ENCODE measurements around the gene STIMATE. TPM values are rescaled to one million over a fixed set of nuclear protein-coding genes. Genes with fewer than 3 reads are reported as not detected.

The STIMATE gene
- polyA plus RNA-seq, 2 donors: 6.0 to 7.4 TPM

- Histone ChIP-seq H3K36me3 (ENCODE audit: control insufficient read depth in 2 of 2, insufficient read depth in 2 of 2, low read length in 1 of 2) (no peaks in the 10 kb centered on the region), H3K4me3 (ENCODE audit: low read depth in 1 of 2, low read length in 2 of 2) (no peak overlapping the region), H3K27me3 (ENCODE audit: control insufficient read depth in 1 of 2, insufficient read depth in 2 of 2, low read length in 2 of 2) (no peaks in the 10 kb centered on the region), H3K4me1 (ENCODE audit: control insufficient read depth in 2 of 2, insufficient read depth in 2 of 2, low read length in 1 of 2) (peaks cover 2 to 4% of the 10 kb centered on the region in 2 donors), H3K9me3 (ENCODE audit: control insufficient read depth in 2 of 2, insufficient read depth in 1 of 2, low read depth in 1 of 2, low read length in 1 of 2) (no peaks in the 10 kb centered on the region), H3K27ac (ENCODE audit: low read depth in 2 of 2, low read length in 1 of 2) (peak overlapping the region in 1 of 2 donors; percentile 17)
- 73 to 79% methylated on average over 5 of the region's 5 CpGs for WGBS, 2 donors
Measured at GRCh38 chr3:52886049-52886730, 11.2 kb downstream of the STIMATE start.

- H3K27me3 ChIP-seq (ENCODE audit: control insufficient read depth in 1 of 2, insufficient read depth in 2 of 2, low read length in 2 of 2): no peaks in the 10 kb centered on the region
- no peak overlapping the region for H3K27ac ChIP-seq (ENCODE audit: low read depth in 2 of 2, low read length in 1 of 2)
- no peaks in the 10 kb centered on the region for H3K9me3 ChIP-seq (ENCODE audit: control insufficient read depth in 2 of 2, insufficient read depth in 1 of 2, low read depth in 1 of 2, low read length in 1 of 2)
- H3K36me3 ChIP-seq (ENCODE audit: control insufficient read depth in 2 of 2, insufficient read depth in 2 of 2, low read length in 1 of 2): no peaks in the 10 kb centered on the region
- 91 to 92% methylated on average over 4 of the region's 4 CpGs for WGBS, 2 donors
- no peak overlapping the region for H3K4me3 ChIP-seq (ENCODE audit: low read depth in 1 of 2, low read length in 2 of 2)
- H3K4me1 ChIP-seq (ENCODE audit: control insufficient read depth in 2 of 2, insufficient read depth in 2 of 2, low read length in 1 of 2): peaks cover 0 to 4% of the 10 kb centered on the region in 2 donors
Measured at GRCh38 chr3:52882377-52882776, 15.0 kb downstream of the STIMATE start.

GRCh38 chr3:52881871-52882270, 15.5 kb downstream of the STIMATE start:
- 72 to 74% methylated on average over 4 of the region's 4 CpGs for WGBS, 2 donors
- peaks cover 0 to 4% of the 10 kb centered on the region in 2 donors for H3K4me1 ChIP-seq (ENCODE audit: control insufficient read depth in 2 of 2, insufficient read depth in 2 of 2, low read length in 1 of 2)
- H3K9me3 ChIP-seq (ENCODE audit: control insufficient read depth in 2 of 2, insufficient read depth in 1 of 2, low read depth in 1 of 2, low read length in 1 of 2): no peaks in the 10 kb centered on the region
- H3K4me3 ChIP-seq (ENCODE audit: low read depth in 1 of 2, low read length in 2 of 2): no peak overlapping the region
- H3K36me3 ChIP-seq (ENCODE audit: control insufficient read depth in 2 of 2, insufficient read depth in 2 of 2, low read length in 1 of 2): no peaks in the 10 kb centered on the region
- no peaks in the 10 kb centered on the region for H3K27me3 ChIP-seq (ENCODE audit: control insufficient read depth in 1 of 2, insufficient read depth in 2 of 2, low read length in 2 of 2)
- H3K27ac ChIP-seq (ENCODE audit: low read depth in 2 of 2, low read length in 1 of 2): no peak overlapping the region

- H3K27me3 ChIP-seq (ENCODE audit: control insufficient read depth in 1 of 2, insufficient read depth in 2 of 2, low read length in 2 of 2): no peaks in the 10 kb centered on the region
- no peaks in the 10 kb centered on the region for H3K9me3 ChIP-seq (ENCODE audit: control insufficient read depth in 2 of 2, insufficient read depth in 1 of 2, low read depth in 1 of 2, low read length in 1 of 2)
- H3K36me3 ChIP-seq (ENCODE audit: control insufficient read depth in 2 of 2, insufficient read depth in 2 of 2, low read length in 1 of 2): no peaks in the 10 kb centered on the region
- H3K27ac ChIP-seq (ENCODE audit: low read depth in 2 of 2, low read length in 1 of 2): no peak overlapping the region
- H3K4me3 ChIP-seq (ENCODE audit: low read depth in 1 of 2, low read length in 2 of 2): no peak overlapping the region
- WGBS, 2 donors: 90 to 91% methylated on average over 3 of the region's 3 CpGs
- H3K4me1 ChIP-seq (ENCODE audit: control insufficient read depth in 2 of 2, insufficient read depth in 2 of 2, low read length in 1 of 2): peaks cover 0 to 3% of the 10 kb centered on the region in 2 donors
Measured at GRCh38 chr3:52880474-52880873, 16.9 kb downstream of the STIMATE start.

GRCh38 chr3:52880047-52880446, 17.3 kb downstream of the STIMATE start:
- 89 to 92% methylated on average over 5 of the region's 5 CpGs for WGBS, 2 donors
- Histone ChIP-seq H3K4me1 (ENCODE audit: control insufficient read depth in 2 of 2, insufficient read depth in 2 of 2, low read length in 1 of 2) (peaks cover 0 to 3% of the 10 kb centered on the region in 2 donors), H3K9me3 (ENCODE audit: control insufficient read depth in 2 of 2, insufficient read depth in 1 of 2, low read depth in 1 of 2, low read length in 1 of 2) (no peaks in the 10 kb centered on the region), H3K27me3 (ENCODE audit: control insufficient read depth in 1 of 2, insufficient read depth in 2 of 2, low read length in 2 of 2) (no peaks in the 10 kb centered on the region), H3K36me3 (ENCODE audit: control insufficient read depth in 2 of 2, insufficient read depth in 2 of 2, low read length in 1 of 2) (no peaks in the 10 kb centered on the region), H3K27ac (ENCODE audit: low read depth in 2 of 2, low read length in 1 of 2) (no peak overlapping the region), H3K4me3 (ENCODE audit: low read depth in 1 of 2, low read length in 2 of 2) (no peak overlapping the region)

- Histone ChIP-seq H3K4me1 (ENCODE audit: control insufficient read depth in 2 of 2, insufficient read depth in 2 of 2, low read length in 1 of 2) (peaks cover 0 to 3% of the 10 kb centered on the region in 2 donors), H3K9me3 (ENCODE audit: control insufficient read depth in 2 of 2, insufficient read depth in 1 of 2, low read depth in 1 of 2, low read length in 1 of 2) (no peaks in the 10 kb centered on the region), H3K36me3 (ENCODE audit: control insufficient read depth in 2 of 2, insufficient read depth in 2 of 2, low read length in 1 of 2) (no peaks in the 10 kb centered on the region), H3K4me3 (ENCODE audit: low read depth in 1 of 2, low read length in 2 of 2) (no peak overlapping the region), H3K27ac (ENCODE audit: low read depth in 2 of 2, low read length in 1 of 2) (no peak overlapping the region), H3K27me3 (ENCODE audit: control insufficient read depth in 1 of 2, insufficient read depth in 2 of 2, low read length in 2 of 2) (no peaks in the 10 kb centered on the region)
- WGBS, 2 donors: 86 to 96% methylated on average over 4 of the region's 4 CpGs
Measured at GRCh38 chr3:52879581-52879980, 17.8 kb downstream of the STIMATE start.

GRCh38 chr3:52879090-52879489, 18.3 kb downstream of the STIMATE start:
- H3K4me1 ChIP-seq (ENCODE audit: control insufficient read depth in 2 of 2, insufficient read depth in 2 of 2, low read length in 1 of 2): peaks cover 0 to 3% of the 10 kb centered on the region in 2 donors
- 94 to 97% methylated on average over 4 of the region's 4 CpGs for WGBS, 2 donors
- no peak overlapping the region for H3K27ac ChIP-seq (ENCODE audit: low read depth in 2 of 2, low read length in 1 of 2)
- no peaks in the 10 kb centered on the region for H3K27me3 ChIP-seq (ENCODE audit: control insufficient read depth in 1 of 2, insufficient read depth in 2 of 2, low read length in 2 of 2)
- H3K9me3 ChIP-seq (ENCODE audit: control insufficient read depth in 2 of 2, insufficient read depth in 1 of 2, low read depth in 1 of 2, low read length in 1 of 2): no peaks in the 10 kb centered on the region
- no peaks in the 10 kb centered on the region for H3K36me3 ChIP-seq (ENCODE audit: control insufficient read depth in 2 of 2, insufficient read depth in 2 of 2, low read length in 1 of 2)
- H3K4me3 ChIP-seq (ENCODE audit: low read depth in 1 of 2, low read length in 2 of 2): no peak overlapping the region

- Histone ChIP-seq H3K4me1 (ENCODE audit: control insufficient read depth in 2 of 2, insufficient read depth in 2 of 2, low read length in 1 of 2) (peaks cover 0 to 3% of the 10 kb centered on the region in 2 donors), H3K27ac (ENCODE audit: low read depth in 2 of 2, low read length in 1 of 2) (no peak overlapping the region), H3K4me3 (ENCODE audit: low read depth in 1 of 2, low read length in 2 of 2) (no peak overlapping the region), H3K27me3 (ENCODE audit: control insufficient read depth in 1 of 2, insufficient read depth in 2 of 2, low read length in 2 of 2) (no peaks in the 10 kb centered on the region), H3K9me3 (ENCODE audit: control insufficient read depth in 2 of 2, insufficient read depth in 1 of 2, low read depth in 1 of 2, low read length in 1 of 2) (no peaks in the 10 kb centered on the region), H3K36me3 (ENCODE audit: control insufficient read depth in 2 of 2, insufficient read depth in 2 of 2, low read length in 1 of 2) (no peaks in the 10 kb centered on the region)
- 86 to 96% methylated on average over 3 of the region's 3 CpGs for WGBS, 2 donors
Measured at GRCh38 chr3:52877085-52877484, 20.3 kb downstream of the STIMATE start.

- Histone ChIP-seq H3K9me3 (ENCODE audit: control insufficient read depth in 2 of 2, insufficient read depth in 1 of 2, low read depth in 1 of 2, low read length in 1 of 2) (no peaks in the 10 kb centered on the region), H3K27me3 (ENCODE audit: control insufficient read depth in 1 of 2, insufficient read depth in 2 of 2, low read length in 2 of 2) (no peaks in the 10 kb centered on the region), H3K36me3 (ENCODE audit: control insufficient read depth in 2 of 2, insufficient read depth in 2 of 2, low read length in 1 of 2) (no peaks in the 10 kb centered on the region), H3K4me3 (ENCODE audit: low read depth in 1 of 2, low read length in 2 of 2) (no peak overlapping the region), H3K27ac (ENCODE audit: low read depth in 2 of 2, low read length in 1 of 2) (no peak overlapping the region), H3K4me1 (ENCODE audit: control insufficient read depth in 2 of 2, insufficient read depth in 2 of 2, low read length in 1 of 2) (no peaks in the 10 kb centered on the region)
- WGBS, 2 donors: 88 to 89% methylated on average over 9 of the region's 9 CpGs
Measured at GRCh38 chr3:52874864-52875587, 22.3 kb downstream of the STIMATE start.
